ENCODE measurements around the gene LRRC7.

DNA sequence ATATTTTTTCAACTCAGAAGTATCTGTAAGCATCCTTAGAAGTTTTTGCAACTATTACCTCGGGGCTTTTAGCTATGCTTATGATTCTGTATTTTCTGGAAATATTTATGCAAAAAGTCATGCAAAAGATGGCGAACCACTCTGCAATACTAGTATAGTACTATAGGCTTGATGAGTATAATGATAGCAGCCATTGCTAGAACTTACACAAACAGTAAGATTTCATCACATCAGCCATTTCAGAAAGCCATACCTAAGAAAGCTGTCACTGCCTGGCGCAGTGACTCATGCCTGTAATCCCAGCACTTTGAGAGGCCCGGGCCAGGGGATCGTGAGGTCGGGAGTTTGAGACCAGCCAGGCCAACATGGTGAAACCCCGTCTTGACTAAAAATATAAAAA is 227.1 kb downstream of the LRRC7 start:
- no peak for TF ChIP-seq POLR2A (IDR thresholded peaks at IDR 0.05)
- TF ChIP-seq, protein P1, sequence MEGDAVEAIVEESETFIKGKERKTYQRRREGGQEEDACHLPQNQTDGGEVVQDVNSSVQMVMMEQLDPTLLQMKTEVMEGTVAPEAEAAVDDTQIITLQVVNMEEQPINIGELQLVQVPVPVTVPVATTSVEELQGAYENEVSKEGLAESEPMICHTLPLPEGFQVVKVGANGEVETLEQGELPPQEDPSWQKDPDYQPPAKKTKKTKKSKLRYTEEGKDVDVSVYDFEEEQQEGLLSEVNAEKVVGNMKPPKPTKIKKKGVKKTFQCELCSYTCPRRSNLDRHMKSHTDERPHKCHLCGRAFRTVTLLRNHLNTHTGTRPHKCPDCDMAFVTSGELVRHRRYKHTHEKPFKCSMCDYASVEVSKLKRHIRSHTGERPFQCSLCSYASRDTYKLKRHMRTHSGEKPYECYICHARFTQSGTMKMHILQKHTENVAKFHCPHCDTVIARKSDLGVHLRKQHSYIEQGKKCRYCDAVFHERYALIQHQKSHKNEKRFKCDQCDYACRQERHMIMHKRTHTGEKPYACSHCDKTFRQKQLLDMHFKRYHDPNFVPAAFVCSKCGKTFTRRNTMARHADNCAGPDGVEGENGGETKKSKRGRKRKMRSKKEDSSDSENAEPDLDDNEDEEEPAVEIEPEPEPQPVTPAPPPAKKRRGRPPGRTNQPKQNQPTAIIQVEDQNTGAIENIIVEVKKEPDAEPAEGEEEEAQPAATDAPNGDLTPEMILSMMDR (IDR thresholded peaks at IDR 0.05), result no peak

Data from prostate gland (tissue), 2 donors.